Stimulated activated CD4-positive, alpha-beta T cell treated with anti-CD3 and anti-CD28 coated beads, TNF-alpha, amount 100 ng/mL, for 48 hours (primary cell): Measurements from ENCODE around the gene GFM1.
A peak's percentile ranks its signal among the peaks of the same experiment; 100 is the strongest.

ENCODE experiments used
- DNase-seq, 3 donors: peaks; one replicate each; pipeline ENCODE4 v3.0.0-alpha.2; 2020; ENCODE audit warnings: low read depth in 3 of 3

The GFM1 gene

DNA sequence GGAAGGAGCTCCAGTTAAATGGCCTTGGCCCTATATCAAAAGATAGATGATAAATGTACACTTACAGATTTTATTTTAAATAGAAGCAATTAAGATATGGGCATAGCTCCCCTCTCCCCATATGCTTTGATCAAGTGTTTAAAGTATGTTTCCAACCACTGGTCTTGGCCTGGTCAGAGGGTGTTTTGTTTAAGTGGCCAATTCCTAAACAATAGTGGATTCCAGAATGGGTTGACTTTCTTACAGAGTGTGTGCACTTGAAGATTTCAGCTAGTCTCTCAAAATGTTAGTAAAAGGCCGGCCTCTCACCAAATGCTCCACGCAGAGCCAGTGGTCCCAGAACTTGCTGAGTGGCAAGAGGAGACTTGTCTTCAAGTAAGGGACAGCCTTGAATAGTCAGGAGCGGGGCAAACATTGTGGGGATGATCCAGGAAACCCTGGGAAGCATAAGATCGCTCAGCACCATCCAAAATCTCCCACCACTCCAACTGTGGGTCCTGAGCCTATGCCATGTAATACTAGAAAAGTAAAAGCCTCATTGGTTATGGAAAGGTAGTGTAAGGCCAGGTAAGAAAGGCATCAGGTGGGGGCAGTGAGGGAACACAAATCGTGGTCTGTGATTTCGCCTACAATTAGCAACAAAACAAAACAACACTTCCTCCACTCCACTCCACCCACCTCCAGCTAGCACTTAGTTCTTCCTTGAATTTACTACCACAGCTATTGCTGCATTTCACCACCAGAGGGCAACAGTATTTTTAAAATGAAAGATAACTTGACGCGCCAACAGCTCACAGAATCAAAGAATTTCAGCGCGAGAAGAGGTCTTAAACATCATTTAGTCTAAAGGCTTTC is 83.1 kb downstream of the GFM1 start:
- peak in 2 of 3 donors; percentile 27 for DNase-seq

DNA sequence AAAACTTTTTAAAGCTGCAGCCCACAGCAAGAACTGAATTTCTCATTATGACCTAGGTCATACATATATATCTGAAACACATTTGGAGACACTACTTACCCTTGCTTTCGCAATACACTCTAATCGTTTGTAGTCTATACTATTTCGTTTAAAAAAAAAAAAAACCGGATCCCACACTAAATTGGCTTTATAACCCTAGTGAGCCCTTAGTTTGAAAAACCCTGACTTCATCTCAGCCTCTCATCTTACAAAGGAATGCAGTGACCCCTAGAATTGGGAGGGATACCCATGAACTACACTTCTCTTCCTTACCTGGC is 83.7 kb downstream of the GFM1 start:
- DNase-seq = no peak

DNA sequence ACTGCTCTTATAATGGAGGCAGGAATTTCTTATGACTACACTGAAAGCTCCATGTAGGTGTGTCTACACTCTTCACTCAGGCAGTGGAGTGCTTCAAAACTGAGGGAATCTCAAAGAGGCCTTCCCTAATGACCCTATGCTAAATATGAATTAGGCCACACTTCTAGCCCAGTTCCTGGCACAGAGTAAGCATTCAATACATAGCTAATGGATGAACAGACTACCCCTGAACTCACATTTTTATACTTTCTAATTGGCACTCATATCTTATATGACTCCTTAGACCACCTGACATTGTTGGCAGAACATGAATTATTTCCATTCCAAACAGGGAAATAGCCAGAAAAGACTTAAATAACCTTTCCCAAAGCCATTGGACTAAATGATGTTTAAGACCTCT is 84.5 kb downstream of the GFM1 start:
- DNase-seq = no peak

DNA sequence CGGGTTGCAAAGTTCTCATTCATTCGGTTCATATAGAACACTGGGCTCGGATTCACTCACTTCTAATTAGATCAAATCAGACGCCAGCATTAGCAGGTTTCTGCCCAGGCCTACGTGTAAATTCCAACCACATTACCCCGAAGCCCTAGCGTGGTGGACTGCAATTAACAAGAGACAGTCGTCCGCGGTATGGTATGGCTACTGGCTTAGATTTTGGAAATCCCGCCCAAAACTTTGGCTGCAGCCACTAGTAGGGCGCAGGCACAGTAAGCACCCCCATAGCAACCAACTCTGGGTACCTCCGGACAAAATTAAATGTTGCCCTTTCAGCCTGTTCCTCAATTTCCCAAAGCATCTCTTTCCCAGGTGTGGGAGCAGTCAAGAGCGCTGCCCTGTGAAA is 87.2 kb downstream of the GFM1 start:
- DNase-seq = no peak

DNA sequence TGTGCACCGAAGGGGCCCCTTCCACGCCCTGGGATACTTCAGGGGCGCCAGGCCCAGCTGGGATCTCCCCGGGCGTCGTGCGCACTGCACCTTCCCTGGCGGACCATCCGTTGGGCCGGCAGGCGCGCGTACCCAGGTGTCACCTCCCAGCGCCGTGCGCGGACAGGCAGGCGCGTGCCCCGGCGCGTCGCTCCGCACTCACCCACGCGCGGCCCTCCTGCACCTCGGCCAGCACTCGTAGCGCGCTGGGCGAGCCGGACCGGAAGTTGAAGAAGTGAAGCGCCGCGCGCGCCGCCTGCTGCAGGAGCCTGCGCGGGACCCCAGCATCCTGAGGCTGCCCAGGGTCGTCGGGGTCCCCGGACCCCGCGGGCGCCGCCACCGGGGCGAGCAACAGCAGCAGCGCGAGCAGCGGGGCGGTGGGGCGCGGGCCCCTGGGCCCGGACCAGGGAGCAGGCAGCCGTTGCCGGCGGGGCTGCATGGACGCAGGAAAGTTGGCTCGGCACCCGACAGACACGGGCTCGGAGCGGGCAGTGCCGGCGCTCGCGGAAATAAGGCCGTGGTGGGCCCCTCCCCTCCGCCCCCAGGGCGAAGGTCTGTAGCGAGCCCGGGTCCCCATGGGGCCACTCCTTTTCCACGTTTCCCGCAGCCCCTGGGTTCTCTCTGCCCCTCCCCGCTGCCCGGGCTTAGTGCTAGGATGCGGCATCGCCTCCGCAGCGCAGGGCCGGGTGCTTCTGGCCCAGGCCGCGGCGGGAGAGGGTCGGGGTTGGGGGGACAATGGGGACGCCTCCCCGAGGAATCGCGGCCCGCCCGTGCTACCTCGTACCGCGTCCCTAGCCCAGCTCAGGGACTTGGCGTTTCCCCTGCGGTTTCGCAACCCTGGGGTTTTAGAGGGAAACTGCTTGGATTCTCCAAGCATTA is 87.9 kb downstream of the GFM1 start, which contains the start of gene RARRES1:
RARRES1 (minus strand) TSS at position 520 of the 918 bp plus-strand sequence; CDS start at position 478, 42 bp downstream.
- DNase-seq = peak in 1 of 3 donors; percentile 37

DNA sequence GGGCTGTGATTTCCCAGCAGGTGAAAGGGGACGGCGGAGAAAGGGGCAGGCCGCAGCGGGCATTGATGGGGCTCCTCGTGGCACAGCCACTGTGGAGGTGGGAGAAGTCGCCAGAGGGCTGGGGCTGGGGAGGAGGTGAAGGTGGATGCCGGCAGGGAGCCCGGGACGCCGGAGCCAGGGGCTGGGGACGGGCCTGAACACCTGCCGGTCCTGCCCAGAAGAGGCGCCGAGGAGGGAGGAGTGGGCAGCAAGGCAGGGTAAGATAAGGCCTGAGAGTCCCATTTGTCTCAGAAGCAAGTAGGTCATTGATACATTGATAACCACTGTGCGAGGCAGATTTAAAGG is 88.5 kb downstream of the GFM1 start:
- no peak for DNase-seq

- DNase-seq = no peak
Measured at GRCh38 chr3:158733656-158734055, 89.3 kb downstream of the GFM1 start.

- no peak for DNase-seq
Measured at GRCh38 chr3:158735296-158736033, 91.1 kb downstream of the GFM1 start.

DNA sequence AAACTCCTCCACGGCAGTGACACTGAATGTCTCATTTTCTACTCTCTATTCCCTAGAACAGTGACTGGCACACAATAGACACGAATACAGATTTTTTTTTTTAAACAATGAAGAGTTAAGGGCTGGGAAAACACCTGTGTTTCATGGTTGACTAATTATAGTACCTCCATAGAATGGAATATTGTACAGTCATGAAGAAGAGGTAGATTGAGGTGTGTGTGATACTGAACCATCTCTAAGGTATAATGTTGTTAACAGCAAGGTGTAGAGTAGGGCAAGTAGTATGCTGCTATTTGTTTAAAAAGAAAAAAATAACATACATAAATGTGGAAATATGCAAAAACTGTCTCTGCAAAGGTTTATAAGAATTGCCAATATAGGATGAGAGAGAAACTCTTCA is 93.1 kb downstream of the GFM1 start:
- DNase-seq = no peak

DNA sequence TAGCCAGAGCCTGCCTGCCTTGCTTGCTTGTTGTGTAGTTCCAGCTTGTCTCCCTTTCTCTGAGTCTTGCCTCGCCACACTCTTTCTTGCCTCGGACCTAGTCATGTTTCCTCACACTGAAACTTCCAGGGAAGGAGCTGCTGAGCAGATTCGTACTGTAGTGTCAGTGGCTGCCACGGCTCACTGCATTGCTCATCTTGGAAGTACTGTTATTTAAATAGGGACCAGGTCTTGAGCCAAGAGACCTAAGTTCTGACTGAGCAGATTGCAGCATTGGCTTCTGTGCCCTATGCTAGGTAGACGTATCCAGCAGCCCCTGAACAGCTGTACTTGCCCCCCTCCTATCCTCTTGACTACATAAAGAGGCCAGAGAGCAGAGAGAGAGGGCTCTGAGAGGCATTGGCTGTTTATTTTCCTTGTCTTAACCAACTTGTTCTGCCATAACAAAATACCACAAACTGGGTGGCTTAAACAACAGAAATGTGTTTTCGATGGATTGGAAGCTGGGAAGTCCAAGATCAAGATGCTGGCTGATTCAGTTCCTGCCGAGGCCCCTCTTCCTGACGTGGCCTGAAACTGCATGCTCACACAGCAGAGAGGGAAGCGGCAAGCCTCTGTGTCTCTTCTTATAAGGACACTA is 93.8 kb downstream of the GFM1 start:
- no peak for DNase-seq

- no peak for DNase-seq
Measured at GRCh38 chr3:158738653-158739052, 94.3 kb downstream of the GFM1 start.

DNA sequence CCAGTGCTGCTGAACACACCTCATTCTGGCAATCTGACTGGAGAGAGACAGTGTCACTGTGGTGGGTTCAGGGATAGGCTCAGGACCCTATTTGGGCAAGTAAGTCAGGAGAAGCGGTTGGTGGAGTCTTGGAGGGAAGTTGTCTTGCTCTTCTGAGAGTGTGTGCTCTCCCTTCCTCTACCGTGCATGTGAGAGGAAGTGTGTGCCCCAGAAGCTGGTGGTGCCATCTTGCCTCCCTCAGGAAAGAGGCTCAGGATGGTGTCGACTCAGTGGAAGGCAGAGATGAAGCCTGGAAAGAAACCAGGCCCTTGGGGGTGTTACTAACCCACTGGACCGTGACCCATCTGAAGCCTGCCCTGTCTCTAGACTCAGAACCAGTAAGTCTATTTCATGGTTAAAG is 94.8 kb downstream of the GFM1 start:
- no peak for DNase-seq

- DNase-seq = no peak
Measured at GRCh38 chr3:158739661-158740060, 95.3 kb downstream of the GFM1 start.
